SK-N-SH treated with all-trans-retinoic acid at 6 μM for 48 hours (cell line): Measurements from ENCODE around the gene STX18.

ENCODE experiments used
- ESRRG ChIP-seq: fragments of 250-450 bp; sonication (Bioruptor Pico); IDR thresholded peaks from 2 replicates; pipeline ENCODE4 v1.6.1; 2021; ENCODE audit warnings: mild to moderate bottlenecking
- ISL1 ChIP-seq: fragments of 250-450 bp; sonication (Bioruptor Pico); IDR thresholded peaks from 2 replicates; pipeline ENCODE4 v2.1.2; 2022; ENCODE audit warnings: mild to moderate bottlenecking, moderate library complexity
- PATZ1 ChIP-seq: fragments of 250-450 bp; sonication (Bioruptor Pico); IDR thresholded peaks from 2 replicates; pipeline ENCODE4 v1.8.0; 2020; ENCODE audit warnings: mild to moderate bottlenecking, moderate library complexity, borderline replicate concordance
- ZFP30 ChIP-seq: fragments of 450-650 bp; formaldehyde crosslinking; IDR thresholded peaks from 2 replicates; pipeline ENCODE4 v1.5.0; 2022; ENCODE audit warnings: mild to moderate bottlenecking, moderate library complexity
- ZNF565 ChIP-seq: fragments of 450-650 bp; formaldehyde crosslinking; conservative IDR thresholded peaks from 2 replicates; pipeline ENCODE4 v1.5.0; 2020; ENCODE audit warnings: low read depth, mild to moderate bottlenecking, moderate library complexity
- TF ChIP-seq, protein P1 (sequence below): fragments of 250-450 bp; sonication (Bioruptor Pico); IDR thresholded peaks from 2 replicates; pipeline ENCODE4 v1.5.1; 2020; ENCODE audit warnings: low read depth, mild to moderate bottlenecking, moderate library complexity

GRCh38 chr4:4456816-4457578, 84.9 kb downstream of the STX18 start:
- TF ChIP-seq PATZ1 (CRISPR knock-in tag) = no peak
- no peak for TF ChIP-seq ZNF565
- no peak for TF ChIP-seq ZFP30 (CRISPR knock-in tag)
- TF ChIP-seq, protein P1, sequence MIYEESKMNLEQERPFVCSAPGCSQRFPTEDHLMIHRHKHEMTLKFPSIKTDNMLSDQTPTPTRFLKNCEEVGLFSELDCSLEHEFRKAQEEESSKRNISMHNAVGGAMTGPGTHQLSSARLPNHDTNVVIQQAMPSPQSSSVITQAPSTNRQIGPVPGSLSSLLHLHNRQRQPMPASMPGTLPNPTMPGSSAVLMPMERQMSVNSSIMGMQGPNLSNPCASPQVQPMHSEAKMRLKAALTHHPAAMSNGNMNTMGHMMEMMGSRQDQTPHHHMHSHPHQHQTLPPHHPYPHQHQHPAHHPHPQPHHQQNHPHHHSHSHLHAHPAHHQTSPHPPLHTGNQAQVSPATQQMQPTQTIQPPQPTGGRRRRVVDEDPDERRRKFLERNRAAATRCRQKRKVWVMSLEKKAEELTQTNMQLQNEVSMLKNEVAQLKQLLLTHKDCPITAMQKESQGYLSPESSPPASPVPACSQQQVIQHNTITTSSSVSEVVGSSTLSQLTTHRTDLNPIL = no peak
- no peak for TF ChIP-seq ESRRG (CRISPR knock-in tag)
- no peak for TF ChIP-seq ISL1
